ENCODE results near the gene C5orf52.
A peak's percentile ranks its signal among the peaks of the same experiment; 100 is the strongest.

GRCh38 chr5:157710882-157711281, 39.5 kb downstream of the C5orf52 start:
- TF ChIP-seq CSRNP3 (CRISPR knock-in tag; IDR thresholded peaks at IDR 0.05): no peak
- no peak for TF ChIP-seq ARNTL (CRISPR knock-in tag; IDR thresholded peaks at IDR 0.05; ENCODE audit: borderline replicate concordance, low read depth)
- TF ChIP-seq RARB (CRISPR knock-in tag; IDR thresholded peaks at IDR 0.05): no peak
- no peak for TF ChIP-seq ZNF70 (CRISPR knock-in tag; IDR thresholded peaks at IDR 0.05)
- no peak for TF ChIP-seq SNAI2 (CRISPR knock-in tag; IDR thresholded peaks at IDR 0.05)
- no peak for TF ChIP-seq ESRRG (CRISPR knock-in tag; IDR thresholded peaks at IDR 0.05)
- TF ChIP-seq ZC3H10 (CRISPR knock-in tag; IDR thresholded peaks at IDR 0.05): no peak
- no peak for TF ChIP-seq ZNF565 (CRISPR knock-in tag; conservative IDR thresholded peaks at IDR 0.05; ENCODE audit: low read depth)
- no peak for TF ChIP-seq POU6F1 (CRISPR knock-in tag; IDR thresholded peaks at IDR 0.05; ENCODE audit: borderline replicate concordance, low read depth)
- TF ChIP-seq BACH2 (CRISPR knock-in tag; IDR thresholded peaks at IDR 0.05; ENCODE audit: borderline replicate concordance): no peak
- no peak for TF ChIP-seq ZFP30 (CRISPR knock-in tag; IDR thresholded peaks at IDR 0.05)
- TF ChIP-seq PATZ1 (CRISPR knock-in tag; IDR thresholded peaks at IDR 0.05; ENCODE audit: borderline replicate concordance): no peak
- peak; percentile 62; the same call in 1 of the 2 replicates for TF ChIP-seq ISL1 (CRISPR knock-in tag; IDR thresholded peaks at IDR 0.05)
- no peak for TF ChIP-seq ZNF8 (CRISPR knock-in tag; IDR thresholded peaks at IDR 0.05)
